ENCODE results near the gene CAMSAP1. TPM values are rescaled to one million over a fixed set of nuclear protein-coding genes. Genes with fewer than 3 reads are reported as not detected.
A peak's percentile ranks its signal among the peaks of the same experiment; 100 is the strongest.

Gene CAMSAP1
- total and polyA plus RNA-seq, 9 of the 15 experiments (the other 6 are each of a cell fraction or from before 2014, with no cell fraction given) = 1.5 to 28.8 (median 14.3) TPM

GRCh38 chr9:135907006-135907430, 328 bp downstream of the CAMSAP1 start:
- Histone ChIP-seq H2AFZ (ENCODE audit: low read depth, low read length) (no peak overlapping the region), H3K4me3 (peak overlapping the region; percentile 63), H4K20me1 (replicated peaks; ENCODE audit: control insufficient read depth, insufficient read depth, low read length) (peaks cover 19% of the 10 kb centered on the region), H3K4me2 (ENCODE audit: insufficient read depth, low read length) (peak overlapping the region; percentile 51; the same call in 1 of the 2 replicates), H3K27ac (ENCODE audit: extremely low read depth, low read depth, low read length) (peak overlapping the region; percentile 63; the same call in 2 of the 3 replicates), H3K9me1 (ENCODE audit: control insufficient read depth, insufficient read depth, low read length) (no peaks in the 10 kb centered on the region), H3K27me3 (ENCODE audit: control insufficient read depth in 2 of 2, insufficient read depth in 2 of 2, low read length in 2 of 2) (no peaks in the 10 kb centered on the region), H3K36me3 (ENCODE audit: control insufficient read depth, insufficient read depth, low read length) (peaks cover 54% of the 10 kb centered on the region), H3K9ac (ENCODE audit: insufficient read depth in 1 of 2, low read depth in 2 of 2, low read length in 2 of 2) (peak overlapping the region in 1 of 2 experiments; percentile 92; a peak in 2 of 4 replicates), H3K9me3 (replicated peaks; ENCODE audit: control insufficient read depth, insufficient read depth, low read depth, low read length) (0 out of 2 replicates have a peak, but pooled peaks cover 4% of the 10 kb centered on the region), H3K79me2 (ENCODE audit: control insufficient read depth, insufficient read depth, low read length) (peaks cover 92% of the 10 kb centered on the region), H3K4me1 (replicated peaks in 1 of 2; ENCODE audit: control insufficient read depth in 2 of 2, insufficient read depth in 2 of 2, low read length in 2 of 2) (peaks cover 42 to 56% of the 10 kb centered on the region in 2 experiments)
- intact Hi-C loops (cut with micrococcal nuclease) (loop anchor here (5.0 kb wide), 1 partner anchor 45 kb away; no protein-coding TSS in a partner anchor), in situ Hi-C loops (cut with MboI) (no loop called here)
- peak in 1 of 4 experiments; percentile 41 for DNase-seq (ENCODE audit: extremely low read depth in 1 of 4, low spot score in 3 of 4)
- no peak for FAIRE-seq
- no TSS peak for BruUV-seq (replicated peaks)
- POLR2A ChIA-PET = interaction anchor here (0.5 to 2.9 kb wide), 6 partner anchors 10 to 417 kb away, joined by 3 to 9 read pairs (median 3); no protein-coding TSS in a partner anchor
- CTCF ChIA-PET (ENCODE audit: low intra/inter-chr PET ratio) = no interaction called here
- peak; percentile 11 for ATAC-seq
- WGBS (ENCODE audit: insufficient coverage, low coverage, missing lambda C conversion rate) = 0% methylated on average over 39 of the region's 69 CpGs
- TF ChIP-seq NFIX (CRISPR knock-in tag; IDR thresholded peaks at IDR 0.05; ENCODE audit: low read depth) (no peak), VEZF1 (CRISPR knock-in tag; IDR thresholded peaks at IDR 0.05) (no peak), STAG1 (CRISPR knock-in tag; IDR thresholded peaks at IDR 0.05; ENCODE audit: borderline replicate concordance) (no peak), RBBP5 (IDR thresholded peaks at IDR 0.05; ENCODE audit: borderline replicate concordance, insufficient read depth, low read length, poor library complexity, severe bottlenecking) (peak; percentile 38), BRF1 (IDR thresholded peaks at IDR 0.05; ENCODE audit: borderline replicate concordance, extremely low read depth, insufficient read length) (no peak), CBX2 (IDR thresholded peaks at IDR 0.05; ENCODE audit: insufficient read depth, low read length, poor library complexity, severe bottlenecking) (no peak), KLF13 (tag; IDR thresholded peaks at IDR 0.05; ENCODE audit: borderline replicate concordance, low read depth) (no peak), RUNX1 (IDR thresholded peaks at IDR 0.05; ENCODE audit: low read depth) (no peak), BHLHE40 (IDR thresholded peaks at IDR 0.05; ENCODE audit: low read length) (no peak), L3MBTL2 (IDR thresholded peaks at IDR 0.05) (peak; percentile 66; the same call in 1 of the 2 replicates), ZNF280B (CRISPR knock-in tag; IDR thresholded peaks at IDR 0.05) (no peak), EWSR1 (IDR thresholded peaks at IDR 0.05; ENCODE audit: borderline replicate concordance, low read depth, partially characterized antibody) (no peak), SNAPC5 (CRISPR knock-in tag; IDR thresholded peaks at IDR 0.05) (no peak)
- TF ChIP-seq, protein P1, sequence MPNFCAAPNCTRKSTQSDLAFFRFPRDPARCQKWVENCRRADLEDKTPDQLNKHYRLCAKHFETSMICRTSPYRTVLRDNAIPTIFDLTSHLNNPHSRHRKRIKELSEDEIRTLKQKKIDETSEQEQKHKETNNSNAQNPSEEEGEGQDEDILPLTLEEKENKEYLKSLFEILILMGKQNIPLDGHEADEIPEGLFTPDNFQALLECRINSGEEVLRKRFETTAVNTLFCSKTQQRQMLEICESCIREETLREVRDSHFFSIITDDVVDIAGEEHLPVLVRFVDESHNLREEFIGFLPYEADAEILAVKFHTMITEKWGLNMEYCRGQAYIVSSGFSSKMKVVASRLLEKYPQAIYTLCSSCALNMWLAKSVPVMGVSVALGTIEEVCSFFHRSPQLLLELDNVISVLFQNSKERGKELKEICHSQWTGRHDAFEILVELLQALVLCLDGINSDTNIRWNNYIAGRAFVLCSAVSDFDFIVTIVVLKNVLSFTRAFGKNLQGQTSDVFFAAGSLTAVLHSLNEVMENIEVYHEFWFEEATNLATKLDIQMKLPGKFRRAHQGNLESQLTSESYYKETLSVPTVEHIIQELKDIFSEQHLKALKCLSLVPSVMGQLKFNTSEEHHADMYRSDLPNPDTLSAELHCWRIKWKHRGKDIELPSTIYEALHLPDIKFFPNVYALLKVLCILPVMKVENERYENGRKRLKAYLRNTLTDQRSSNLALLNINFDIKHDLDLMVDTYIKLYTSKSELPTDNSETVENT (CRISPR knock-in tag; IDR thresholded peaks at IDR 0.05) = no peak
- TF ChIP-seq, protein P2, sequence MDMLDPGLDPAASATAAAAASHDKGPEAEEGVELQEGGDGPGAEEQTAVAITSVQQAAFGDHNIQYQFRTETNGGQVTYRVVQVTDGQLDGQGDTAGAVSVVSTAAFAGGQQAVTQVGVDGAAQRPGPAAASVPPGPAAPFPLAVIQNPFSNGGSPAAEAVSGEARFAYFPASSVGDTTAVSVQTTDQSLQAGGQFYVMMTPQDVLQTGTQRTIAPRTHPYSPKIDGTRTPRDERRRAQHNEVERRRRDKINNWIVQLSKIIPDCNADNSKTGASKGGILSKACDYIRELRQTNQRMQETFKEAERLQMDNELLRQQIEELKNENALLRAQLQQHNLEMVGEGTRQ (CRISPR knock-in tag; IDR thresholded peaks at IDR 0.05) = no peak
